SIG-M5 treated with dmso at 0.1 percent for 504 hours (cell line): Measurements from ENCODE around the gene GRIK5.
A peak's percentile ranks its signal among the peaks of the same experiment; 100 is the strongest.
"Not testable (repeated sequence)": the region's sequence is repeated elsewhere in the genome, so short reads cannot be mapped to it uniquely, and the experiment has no call there.

Experiments
- DNase-seq: peaks from one replicate; lab custom pipeline; 2025; ENCODE audit not compliant: unreplicated experiment; lab: John Stamatoyannopoulos, UW

GRIK5 gene, protein sequence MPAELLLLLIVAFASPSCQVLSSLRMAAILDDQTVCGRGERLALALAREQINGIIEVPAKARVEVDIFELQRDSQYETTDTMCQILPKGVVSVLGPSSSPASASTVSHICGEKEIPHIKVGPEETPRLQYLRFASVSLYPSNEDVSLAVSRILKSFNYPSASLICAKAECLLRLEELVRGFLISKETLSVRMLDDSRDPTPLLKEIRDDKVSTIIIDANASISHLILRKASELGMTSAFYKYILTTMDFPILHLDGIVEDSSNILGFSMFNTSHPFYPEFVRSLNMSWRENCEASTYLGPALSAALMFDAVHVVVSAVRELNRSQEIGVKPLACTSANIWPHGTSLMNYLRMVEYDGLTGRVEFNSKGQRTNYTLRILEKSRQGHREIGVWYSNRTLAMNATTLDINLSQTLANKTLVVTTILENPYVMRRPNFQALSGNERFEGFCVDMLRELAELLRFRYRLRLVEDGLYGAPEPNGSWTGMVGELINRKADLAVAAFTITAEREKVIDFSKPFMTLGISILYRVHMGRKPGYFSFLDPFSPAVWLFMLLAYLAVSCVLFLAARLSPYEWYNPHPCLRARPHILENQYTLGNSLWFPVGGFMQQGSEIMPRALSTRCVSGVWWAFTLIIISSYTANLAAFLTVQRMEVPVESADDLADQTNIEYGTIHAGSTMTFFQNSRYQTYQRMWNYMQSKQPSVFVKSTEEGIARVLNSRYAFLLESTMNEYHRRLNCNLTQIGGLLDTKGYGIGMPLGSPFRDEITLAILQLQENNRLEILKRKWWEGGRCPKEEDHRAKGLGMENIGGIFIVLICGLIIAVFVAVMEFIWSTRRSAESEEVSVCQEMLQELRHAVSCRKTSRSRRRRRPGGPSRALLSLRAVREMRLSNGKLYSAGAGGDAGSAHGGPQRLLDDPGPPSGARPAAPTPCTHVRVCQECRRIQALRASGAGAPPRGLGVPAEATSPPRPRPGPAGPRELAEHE

DNA sequence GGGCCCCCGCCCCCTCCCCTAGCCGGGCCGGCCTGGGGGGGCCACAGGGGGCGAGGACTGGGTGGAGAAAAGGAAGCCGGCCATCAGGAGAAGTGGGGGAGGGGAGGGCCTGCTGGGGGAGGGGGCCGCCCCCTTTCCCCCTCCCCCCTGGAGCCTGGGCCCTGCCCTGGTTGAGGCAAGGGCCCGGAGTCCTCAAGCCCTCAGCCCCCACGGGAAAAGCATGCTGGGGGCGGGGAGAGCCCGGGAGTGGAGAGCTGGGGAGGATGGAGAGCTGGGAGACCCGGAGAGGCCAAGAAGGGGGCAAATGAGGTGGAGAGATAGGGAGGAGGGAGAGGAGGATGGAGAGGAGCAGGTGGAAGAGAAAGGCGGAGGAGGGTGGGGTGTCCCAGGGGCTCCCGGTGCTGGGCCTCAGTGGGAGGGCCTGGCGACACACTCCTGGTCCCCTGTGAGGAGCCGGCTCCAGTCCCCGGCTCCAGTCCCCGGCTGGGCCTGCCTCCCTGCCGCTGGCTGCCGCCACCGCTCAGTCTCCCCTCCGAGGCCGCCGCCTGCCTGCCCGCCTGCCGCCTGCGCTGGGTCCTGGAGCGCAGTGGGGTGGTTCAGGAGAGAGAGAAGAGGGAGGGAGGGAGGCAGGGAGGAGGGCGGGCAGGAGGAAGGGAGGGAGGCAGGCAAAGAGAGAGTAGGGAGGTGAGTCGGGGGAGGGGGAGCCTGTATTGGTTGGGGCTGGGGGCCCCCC lies at the start of gene GRIK5:
Gene GRIK5 (minus strand): TSS at position 588 of the 733 bp plus-strand sequence. CDS start 4,436 bp downstream, outside the sequence.
- no peak for DNase-seq

DNA sequence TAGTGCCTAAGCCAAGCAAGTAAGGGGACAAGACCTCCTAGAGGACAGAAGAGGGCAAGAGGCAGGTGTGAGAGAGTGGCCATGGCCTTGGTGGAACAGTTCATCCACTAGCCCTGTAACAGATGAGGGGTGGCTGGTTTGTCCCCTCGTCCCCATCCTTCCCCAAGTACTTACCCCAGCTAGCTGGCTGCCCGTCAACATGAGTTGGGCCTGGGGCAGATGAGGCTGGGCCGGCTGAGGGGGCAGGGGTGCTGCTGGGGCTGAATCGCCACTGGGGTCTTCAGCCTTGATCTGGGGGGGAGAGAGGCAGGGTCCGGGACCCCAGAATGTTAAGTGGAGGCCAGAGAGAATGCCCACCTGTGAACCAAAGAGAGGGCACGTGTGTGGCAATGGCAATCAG lies 47.1 kb upstream of the GRIK5 start:
- DNase-seq: no peak

DNA sequence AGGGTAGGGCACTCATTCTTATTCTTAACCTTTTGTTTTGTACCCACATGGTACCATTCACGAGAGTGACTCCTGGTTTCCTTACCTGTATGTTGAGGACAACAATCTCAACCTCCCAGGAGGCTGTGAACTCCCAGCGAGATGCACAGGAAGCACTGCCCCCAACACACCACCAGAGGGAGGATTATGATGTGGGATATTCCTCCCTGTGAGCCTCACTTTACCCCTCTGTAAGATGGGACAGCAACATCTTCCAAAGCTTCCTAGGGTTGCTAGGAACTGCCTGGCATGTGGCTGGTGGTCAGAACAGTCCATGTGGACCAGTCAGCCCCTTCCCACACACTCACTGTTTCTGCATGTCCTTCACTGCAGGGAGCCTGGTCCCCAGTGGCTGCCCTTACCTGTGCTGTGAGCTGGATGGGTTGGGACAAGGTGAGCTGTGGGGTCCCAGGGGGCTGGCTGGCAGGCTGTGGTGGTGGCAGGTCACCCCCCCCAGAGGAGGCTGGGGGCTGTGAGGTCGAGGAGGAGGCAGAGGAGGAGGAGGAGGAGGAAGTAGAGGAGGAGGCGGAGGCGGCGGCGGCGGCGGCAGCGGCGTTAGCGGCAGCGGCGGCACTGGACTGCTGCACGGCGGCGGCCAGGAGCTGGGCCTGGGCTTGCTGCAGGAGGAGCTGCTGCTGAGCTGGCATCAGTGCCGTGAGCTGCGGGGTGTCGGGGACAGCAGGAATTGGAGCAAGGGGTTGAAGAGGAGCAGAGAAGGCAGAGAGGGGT lies 46.5 kb upstream of the GRIK5 start:
- no peak for DNase-seq

DNA sequence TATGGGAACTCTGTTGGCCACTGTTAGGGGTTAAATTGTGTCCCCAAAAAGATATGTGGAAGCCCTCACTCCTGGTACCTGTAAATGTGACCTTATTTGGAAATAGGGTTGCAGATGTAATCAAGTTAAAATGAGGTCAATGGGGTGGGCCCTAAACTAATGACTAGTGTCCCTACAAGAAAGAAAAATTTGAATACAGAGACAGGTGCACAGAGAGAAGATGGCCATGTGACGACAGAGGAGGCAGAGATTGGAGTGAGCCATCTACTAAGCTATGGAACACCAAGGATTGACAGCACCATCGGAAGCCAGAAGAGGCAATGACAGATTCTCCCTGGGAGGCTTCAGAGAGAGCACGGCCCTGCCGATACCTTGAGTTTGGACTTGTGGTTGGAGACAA lies 45.7 kb upstream of the GRIK5 start:
- DNase-seq: no peak

DNA sequence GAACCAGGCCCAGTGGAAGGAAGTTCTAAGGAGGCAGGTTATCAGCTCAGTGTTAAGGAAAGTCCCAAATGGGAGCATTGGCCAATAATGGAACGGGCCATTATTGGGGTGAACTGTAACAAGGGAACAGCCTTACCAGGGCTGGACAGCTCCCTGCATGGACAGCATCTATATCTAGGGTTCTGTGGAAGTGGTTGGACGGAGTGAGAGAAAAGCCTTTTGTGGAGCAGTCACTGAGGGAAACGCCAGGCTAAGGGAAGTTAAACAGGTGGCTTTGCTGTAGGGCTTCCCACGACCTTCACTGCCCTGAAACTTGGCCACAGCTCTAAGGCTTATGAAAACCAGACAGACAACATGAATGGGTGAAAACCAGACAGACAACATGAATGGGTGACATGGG lies 45.2 kb upstream of the GRIK5 start:
- DNase-seq: no peak

DNA sequence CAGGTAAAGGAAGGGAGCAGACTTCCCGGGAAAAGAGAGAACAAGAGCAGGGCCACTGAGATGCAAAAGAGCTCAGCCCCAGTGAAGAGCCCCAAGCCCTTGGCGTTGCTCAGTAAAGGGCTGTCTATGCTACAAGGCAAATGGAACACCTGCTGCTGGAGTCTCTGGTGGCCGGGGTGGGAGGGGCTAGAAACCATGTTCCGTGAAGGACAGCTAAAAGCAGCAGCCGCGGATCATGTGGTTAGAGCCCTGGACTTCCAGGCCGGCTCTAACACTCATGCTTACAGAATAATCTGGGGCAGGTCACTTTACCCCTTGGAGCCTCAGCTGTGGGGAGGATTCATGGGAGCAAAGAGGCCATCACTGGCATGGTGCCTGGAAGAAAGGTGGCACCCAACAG lies 44.4 kb upstream of the GRIK5 start:
- no peak for DNase-seq

DNA sequence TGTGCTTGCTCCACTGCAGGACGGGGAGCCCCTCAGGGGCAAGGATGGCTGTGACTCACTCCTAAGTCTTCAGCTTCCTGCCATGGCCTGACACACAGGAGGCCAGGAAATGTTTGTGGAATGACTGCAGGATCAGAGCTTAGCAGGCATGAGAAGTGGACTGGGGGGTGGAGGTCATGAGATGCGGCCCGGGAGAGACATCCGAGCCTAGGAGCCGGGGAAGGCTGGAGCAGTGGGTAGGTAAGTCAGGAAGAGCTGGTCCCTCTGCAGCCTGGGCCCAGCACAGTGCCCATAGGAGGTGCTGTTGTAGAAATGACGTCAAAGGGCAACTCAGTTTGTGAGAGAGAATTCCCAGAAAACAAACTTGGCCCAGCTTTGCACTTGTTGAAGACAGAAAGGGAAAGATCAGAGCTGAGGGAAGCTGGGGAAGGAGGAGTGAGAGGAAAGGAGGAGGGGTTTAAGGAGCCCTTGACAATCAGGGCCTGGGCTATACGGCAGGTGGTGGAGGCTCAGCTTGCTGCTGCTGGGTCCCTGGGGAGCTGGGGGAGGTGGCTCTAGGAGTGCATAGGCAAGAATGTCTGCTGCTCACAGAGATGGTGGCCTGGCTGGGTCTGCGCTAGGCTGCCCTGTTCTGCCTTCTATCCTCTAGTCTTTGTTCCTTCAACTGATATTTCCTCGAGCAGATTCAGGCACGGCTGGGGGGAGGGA lies 43.8 kb upstream of the GRIK5 start:
- DNase-seq: no peak

DNA sequence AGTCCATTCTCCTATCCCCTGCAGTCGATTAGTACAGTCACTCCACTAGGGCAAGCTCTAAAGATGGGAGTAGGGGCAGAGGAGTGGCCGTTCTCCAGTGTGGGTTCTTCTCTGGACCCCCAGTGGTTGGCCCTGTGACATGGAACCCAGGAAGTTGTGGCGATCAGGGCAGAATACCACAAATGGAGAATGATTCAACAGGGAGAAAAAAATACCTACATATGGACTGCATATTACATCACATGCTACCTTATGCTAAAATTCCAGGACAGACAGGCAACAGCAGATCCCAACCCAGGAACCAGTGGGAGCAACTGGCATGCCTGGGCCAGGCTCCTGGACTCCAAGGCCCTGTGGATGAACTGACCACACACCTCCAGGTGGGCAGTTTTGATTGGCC lies 41.8 kb upstream of the GRIK5 start:
- no peak for DNase-seq

DNA sequence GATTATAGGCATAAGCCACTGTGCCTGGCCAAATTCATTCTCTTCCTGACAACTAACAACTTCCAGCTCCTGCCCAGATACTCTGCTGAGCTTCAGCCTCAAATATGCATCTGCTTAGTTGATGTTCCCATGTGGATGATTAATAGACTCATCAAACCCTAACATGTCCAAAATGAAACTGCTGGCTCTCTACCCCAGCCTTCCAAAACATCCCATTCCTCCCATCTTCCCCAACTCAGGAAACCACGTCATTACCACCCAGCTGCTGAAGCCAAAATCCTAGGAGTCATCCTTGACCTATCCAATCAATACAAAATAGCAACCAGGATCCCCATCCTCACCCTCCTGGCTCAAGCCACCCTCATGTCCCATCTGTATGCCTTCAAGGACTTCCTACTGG lies 41.4 kb upstream of the GRIK5 start:
- DNase-seq: no peak

DNA sequence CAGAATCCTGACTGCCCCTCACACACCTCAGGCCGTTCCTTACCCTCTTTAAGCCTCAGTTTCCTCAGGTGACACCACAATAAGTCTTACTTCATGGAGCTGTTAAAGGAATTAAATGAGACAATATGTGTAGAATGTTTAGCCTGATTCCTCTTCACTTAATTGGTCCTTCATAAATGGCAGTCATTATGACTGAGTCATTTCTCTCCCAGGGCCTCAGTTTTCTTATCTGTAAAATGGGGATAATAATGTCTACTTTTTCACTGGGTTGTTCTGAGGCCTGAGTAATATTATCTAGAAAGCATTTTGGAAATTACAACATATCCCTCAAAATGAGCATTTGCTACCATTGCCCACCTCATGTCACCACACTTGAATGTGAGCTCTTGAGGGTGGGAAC lies 40.7 kb upstream of the GRIK5 start:
- DNase-seq: no peak

DNA sequence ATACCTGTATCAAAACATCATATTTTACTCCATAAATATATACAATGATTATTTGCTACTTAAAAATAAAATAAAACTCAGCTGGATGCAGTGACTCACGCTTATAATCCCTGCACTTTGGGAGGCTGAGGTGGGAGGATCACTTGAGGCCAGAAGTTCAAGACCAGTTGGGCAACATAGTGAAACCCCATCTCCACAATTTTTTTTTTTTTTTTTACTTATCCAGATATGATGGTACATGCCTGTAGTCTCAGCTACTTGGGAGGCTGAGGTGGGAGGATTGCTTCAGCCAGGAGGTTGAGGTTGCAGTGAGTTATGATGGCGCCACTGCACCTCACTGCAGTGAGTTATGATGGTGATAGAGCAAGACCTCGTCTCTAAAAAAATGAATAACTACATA lies 39.9 kb upstream of the GRIK5 start:
- no peak for DNase-seq

DNA sequence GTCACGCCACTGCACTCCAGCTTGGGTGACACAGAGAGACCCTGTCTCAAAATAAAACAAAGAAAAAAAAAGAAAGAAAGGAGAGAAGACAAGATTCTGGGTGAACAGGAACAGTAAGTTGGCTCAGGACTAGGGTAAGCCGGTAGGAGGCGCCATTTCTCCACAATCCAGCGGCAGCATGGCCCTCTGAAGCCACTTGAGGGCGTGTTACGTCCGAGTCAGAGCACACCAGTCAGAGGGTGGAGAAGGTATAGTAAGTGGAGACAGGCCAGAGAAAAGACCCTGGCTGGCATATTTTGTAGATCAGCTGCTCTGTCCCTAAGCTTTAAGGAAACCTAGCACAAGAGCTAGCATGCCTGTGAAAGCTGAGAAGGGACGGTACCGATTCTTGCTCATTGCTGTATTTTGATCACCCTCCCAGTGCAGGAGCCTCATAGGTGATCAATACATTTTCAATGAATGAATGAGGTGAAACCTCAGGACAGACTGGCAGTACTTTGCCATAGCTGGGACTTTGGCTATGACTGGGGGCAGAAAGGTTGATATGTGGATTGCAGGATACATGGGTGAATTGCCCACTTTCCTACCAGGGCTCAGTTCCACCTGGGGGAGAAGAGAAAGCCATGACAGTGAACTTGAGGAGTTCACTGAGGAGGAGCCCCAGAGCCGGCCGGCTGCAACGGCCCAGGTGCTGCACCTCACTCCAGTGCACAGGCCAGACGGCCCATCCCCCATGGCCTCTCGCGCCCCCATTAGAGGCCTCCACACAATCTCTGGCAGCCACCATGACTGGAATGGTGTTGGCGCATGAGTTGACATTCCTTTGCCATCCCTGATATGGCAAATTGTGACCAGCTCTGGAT lies 38.8 kb upstream of the GRIK5 start:
- DNase-seq: peak; percentile 88

DNA sequence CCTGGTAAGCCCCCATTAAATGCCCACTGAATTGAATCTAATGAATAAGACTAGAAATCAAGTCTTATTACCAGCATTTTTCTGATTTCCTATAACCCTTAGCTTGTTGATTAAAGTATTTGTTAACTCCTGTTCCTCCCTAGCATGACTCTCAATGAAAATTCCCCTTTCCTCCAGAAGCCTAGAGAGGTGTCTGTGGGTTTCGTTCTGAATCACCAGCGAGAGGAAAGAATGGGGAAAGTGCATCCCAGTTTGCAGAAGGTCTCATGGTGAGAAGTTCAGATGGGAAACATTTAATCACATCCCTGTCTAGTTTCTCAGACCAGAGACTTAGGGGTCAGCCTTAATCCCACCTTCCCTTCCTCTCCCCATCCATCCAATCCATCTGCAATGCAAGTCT lies 35.4 kb upstream of the GRIK5 start:
- DNase-seq: no peak

DNA sequence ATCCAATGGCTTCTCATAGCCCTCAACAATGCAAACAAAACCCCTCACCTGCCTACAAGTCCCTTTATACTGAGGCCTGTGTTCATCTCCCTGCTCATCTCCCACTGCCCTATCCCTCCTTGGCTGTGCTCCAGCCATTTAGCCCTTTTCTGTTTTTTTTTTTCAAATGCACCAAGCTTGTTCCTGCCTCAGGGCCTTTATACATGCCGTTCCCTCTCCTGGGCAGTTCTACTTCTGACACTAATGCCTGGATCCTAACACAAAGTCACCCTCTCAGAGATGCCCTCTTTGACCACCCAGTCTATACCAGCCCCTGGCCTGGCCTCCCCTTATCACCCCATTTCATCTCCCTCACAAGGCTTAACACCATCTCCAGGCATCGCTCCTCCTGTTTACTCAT lies 32.9 kb upstream of the GRIK5 start:
- DNase-seq: no peak

DNA sequence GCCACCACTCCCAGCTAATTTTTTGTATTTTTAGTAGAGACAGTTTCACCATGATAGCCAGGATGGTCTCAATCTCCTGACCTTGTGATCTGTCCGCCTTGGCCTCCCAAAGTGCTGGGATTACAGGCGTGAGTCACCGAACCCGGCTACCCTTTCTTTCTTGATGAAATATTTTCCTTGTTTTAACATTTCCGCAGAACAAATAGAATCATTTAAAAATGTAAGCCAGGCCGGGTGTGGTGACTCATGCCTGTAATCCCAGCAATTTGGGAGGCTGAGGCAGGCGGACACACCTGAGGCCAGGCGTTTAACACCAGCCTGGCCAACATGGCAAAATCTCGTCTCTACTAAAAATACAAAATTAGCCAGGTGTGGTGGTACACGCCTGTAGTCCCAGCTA lies 30.2 kb upstream of the GRIK5 start:
- not testable (repeated sequence) for DNase-seq

DNA sequence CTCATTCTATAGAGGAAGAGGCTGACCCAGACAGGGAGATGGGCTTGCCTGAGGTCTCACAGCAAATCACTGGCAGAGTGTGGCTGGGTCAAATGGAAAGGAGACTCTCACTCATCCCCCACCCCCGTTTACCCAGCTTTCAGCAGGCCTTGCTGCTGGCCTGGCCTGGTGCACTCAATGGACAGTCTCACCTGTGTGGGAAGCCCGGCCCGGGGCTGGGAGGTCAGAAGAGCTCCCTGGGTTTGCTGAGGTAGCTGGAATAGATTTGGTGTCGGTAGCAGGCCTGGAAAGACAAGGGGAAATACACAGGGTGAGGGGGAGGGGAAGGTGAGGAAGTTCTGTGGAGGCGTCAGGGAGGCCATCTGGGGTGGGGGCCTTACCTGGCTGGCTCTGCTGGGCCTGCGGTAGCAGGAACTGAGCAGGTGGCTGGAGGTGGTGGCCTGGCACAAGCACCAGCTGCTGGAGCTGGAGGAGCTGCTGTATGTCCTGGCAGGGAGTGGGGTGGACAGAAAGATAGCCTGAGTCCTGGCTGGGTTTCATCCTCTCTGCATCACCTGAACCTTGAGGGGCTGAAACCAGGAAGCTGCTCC lies 29.4 kb upstream of the GRIK5 start:
- DNase-seq: no peak

DNA sequence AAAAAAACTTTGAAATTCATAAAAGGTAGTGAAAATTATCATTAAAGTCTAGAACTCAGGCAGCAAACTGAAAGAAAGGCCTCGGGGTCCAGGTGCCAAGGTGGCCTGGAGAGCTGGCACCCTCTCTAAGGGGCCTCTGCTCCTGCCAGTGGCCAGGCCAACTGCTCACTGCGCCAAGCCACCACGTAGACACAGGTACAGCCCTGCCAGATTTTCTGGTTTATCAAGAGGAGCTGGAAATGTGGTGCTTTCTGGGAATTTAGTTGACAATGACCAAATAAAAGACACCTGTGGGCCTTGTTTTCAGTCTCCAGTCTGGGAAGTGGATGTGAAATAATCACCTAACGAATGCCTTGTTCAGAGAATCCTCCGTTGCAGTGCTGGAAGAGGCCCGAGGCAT lies 28.8 kb upstream of the GRIK5 start:
- no peak for DNase-seq

DNA sequence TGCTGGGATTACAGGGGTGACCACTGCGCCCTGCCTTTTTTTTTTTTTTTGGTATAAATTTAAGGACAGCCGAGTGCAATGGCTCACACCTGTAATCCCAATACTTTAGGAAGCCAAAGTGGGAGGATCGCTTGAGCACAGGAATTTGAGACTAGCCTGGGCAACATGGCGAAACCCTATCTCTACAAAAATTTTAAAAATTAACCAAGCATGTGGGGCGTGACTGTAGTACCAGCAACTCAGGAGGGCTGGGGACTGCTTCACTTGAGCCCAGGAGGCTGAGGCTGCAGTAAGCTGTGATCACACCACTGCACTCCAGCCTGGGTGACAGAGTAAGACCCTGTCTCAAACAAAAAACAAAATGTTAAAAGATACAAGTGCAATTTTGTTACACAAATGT lies 27.5 kb upstream of the GRIK5 start:
- no peak for DNase-seq
